ENCODE results near the gene TMEM11.
"Not testable (repeated sequence)": the region's sequence is repeated elsewhere in the genome, so short reads cannot be mapped to it uniquely, and the experiment has no call there.

DNA sequence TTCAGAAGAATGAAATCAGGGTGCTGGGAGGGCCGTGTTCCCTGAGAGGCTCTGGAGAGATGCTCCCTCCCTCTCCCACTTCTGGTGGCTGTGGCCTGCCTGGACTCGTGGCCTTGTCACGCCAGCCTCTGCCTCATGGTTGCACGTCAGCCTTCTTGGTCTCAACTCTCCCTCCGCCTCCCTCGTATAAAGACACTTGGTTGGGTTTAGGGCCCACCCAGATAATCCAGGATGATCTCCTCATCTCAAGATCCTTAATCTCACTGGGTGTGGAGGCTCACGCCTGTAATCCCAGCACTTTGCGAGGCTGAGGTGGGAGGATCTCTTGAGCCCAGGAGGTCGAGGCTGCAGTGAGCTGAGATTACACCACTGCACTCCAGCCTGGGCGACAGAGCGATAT is 13.3 kb upstream of the TMEM11 start:
- TF ChIP-seq, protein P1, sequence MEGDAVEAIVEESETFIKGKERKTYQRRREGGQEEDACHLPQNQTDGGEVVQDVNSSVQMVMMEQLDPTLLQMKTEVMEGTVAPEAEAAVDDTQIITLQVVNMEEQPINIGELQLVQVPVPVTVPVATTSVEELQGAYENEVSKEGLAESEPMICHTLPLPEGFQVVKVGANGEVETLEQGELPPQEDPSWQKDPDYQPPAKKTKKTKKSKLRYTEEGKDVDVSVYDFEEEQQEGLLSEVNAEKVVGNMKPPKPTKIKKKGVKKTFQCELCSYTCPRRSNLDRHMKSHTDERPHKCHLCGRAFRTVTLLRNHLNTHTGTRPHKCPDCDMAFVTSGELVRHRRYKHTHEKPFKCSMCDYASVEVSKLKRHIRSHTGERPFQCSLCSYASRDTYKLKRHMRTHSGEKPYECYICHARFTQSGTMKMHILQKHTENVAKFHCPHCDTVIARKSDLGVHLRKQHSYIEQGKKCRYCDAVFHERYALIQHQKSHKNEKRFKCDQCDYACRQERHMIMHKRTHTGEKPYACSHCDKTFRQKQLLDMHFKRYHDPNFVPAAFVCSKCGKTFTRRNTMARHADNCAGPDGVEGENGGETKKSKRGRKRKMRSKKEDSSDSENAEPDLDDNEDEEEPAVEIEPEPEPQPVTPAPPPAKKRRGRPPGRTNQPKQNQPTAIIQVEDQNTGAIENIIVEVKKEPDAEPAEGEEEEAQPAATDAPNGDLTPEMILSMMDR (IDR thresholded peaks at IDR 0.05), result not testable (repeated sequence)
- not testable (repeated sequence) for TF ChIP-seq POLR2A (IDR thresholded peaks at IDR 0.05)
